ENCODE results near the gene MTFP1. TPM values are rescaled to one million over a fixed set of nuclear protein-coding genes. Genes with fewer than 3 reads are reported as not detected.
A peak's percentile ranks its signal among the peaks of the same experiment; 100 is the strongest.

MTFP1 gene
- total and polyA plus RNA-seq, 2 experiments from 2014 or later: 54.6 to 64.1 TPM

DNA sequence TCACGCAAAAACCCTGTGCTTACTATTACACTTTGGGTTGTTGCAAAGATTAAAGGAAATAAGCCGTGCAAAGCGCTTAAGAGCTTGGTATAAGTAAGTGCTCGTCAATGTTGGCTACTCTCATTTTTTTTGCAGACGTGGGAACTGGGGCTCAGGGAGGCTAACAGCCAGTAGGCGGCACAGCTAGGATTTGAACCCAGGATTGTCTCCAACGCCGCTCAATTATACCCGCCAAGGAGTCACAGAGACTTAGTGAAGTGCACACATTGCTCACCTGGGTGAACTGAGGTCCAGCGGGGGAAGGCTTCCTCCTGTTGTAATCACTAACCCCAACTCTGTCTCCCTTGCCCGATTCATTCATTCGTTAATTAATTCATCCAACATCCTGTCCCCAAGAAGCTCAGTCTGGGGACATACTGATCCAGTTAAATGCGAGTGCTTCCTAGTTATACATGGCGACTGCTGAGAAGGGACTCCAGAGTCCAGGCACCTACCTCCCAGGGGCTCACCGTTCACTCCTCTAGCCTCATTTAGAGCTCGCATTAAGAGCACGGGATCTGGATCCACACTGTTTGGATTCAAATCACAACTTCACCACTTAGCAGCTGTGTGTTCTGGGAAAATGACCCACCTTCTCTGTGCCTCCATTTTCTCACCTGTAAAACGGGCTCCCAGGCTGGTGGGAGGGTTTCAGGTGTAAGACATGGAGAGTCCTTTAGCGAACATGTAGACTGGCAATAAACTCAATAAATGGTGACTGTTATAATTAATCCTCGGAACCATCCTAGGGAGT is 838 bp upstream of the MTFP1 start:
- TF ChIP-seq, protein P1, sequence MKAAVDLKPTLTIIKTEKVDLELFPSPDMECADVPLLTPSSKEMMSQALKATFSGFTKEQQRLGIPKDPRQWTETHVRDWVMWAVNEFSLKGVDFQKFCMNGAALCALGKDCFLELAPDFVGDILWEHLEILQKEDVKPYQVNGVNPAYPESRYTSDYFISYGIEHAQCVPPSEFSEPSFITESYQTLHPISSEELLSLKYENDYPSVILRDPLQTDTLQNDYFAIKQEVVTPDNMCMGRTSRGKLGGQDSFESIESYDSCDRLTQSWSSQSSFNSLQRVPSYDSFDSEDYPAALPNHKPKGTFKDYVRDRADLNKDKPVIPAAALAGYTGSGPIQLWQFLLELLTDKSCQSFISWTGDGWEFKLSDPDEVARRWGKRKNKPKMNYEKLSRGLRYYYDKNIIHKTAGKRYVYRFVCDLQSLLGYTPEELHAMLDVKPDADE (IDR thresholded peaks at IDR 0.05): no peak
- TF ChIP-seq, protein P2, sequence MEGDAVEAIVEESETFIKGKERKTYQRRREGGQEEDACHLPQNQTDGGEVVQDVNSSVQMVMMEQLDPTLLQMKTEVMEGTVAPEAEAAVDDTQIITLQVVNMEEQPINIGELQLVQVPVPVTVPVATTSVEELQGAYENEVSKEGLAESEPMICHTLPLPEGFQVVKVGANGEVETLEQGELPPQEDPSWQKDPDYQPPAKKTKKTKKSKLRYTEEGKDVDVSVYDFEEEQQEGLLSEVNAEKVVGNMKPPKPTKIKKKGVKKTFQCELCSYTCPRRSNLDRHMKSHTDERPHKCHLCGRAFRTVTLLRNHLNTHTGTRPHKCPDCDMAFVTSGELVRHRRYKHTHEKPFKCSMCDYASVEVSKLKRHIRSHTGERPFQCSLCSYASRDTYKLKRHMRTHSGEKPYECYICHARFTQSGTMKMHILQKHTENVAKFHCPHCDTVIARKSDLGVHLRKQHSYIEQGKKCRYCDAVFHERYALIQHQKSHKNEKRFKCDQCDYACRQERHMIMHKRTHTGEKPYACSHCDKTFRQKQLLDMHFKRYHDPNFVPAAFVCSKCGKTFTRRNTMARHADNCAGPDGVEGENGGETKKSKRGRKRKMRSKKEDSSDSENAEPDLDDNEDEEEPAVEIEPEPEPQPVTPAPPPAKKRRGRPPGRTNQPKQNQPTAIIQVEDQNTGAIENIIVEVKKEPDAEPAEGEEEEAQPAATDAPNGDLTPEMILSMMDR (conservative IDR thresholded peaks at IDR 0.05; ENCODE audit: low read depth in 2 of 2): 0 out of 4 replicates have a peak, but pooled peaks of 1 of the 2 experiments have one; percentile 15
- H3K27me3 ChIP-seq (ENCODE audit: insufficient read depth): no peaks in the 10 kb centered on the region
- peak overlapping the region; percentile 85 for H3K4me2 ChIP-seq
- ATAC-seq (no peak), DNase-seq (ENCODE audit: low spot score) (peak; percentile 48)
- peak overlapping the region; percentile 75; the same call in 1 of the 2 replicates for H3K27ac Mint-ChIP-seq
- no peaks in the 10 kb centered on the region for H3K9me2 ChIP-seq (ENCODE audit: insufficient read depth)
- H3K4me1 ChIP-seq (ENCODE audit: insufficient read depth): peaks cover 13% of the 10 kb centered on the region
- peak overlapping the region; percentile 69 for H3K27ac ChIP-seq (ENCODE audit: low read depth)
- H3K27me3 Mint-ChIP-seq (ENCODE audit: insufficient read depth, low read depth, poor library complexity): peaks cover 22% of the 10 kb centered on the region
- H3K9me3 Mint-ChIP-seq: no peaks in the 10 kb centered on the region
- H3F3A ChIP-seq (replicated peaks; ENCODE audit: low read depth): peaks cover 20% of the 10 kb centered on the region
- peak overlapping the region; percentile 92 for H3K4me3 Mint-ChIP-seq
- H3K36me3 Mint-ChIP-seq (ENCODE audit: low read depth): peaks cover 24% of the 10 kb centered on the region
- no peaks in the 10 kb centered on the region for H4K20me1 ChIP-seq (replicated peaks; ENCODE audit: insufficient read depth)
- peaks cover 26% of the 10 kb centered on the region for H3K4me1 Mint-ChIP-seq
- H3K36me3 ChIP-seq (ENCODE audit: insufficient read depth): no peaks in the 10 kb centered on the region; the same call in 1 of the 2 replicates
- H2AFZ ChIP-seq: peak overlapping the region; percentile 44
- peaks cover 5% of the 10 kb centered on the region; the same call in 1 of the 2 replicates for H3K79me2 ChIP-seq (replicated peaks; ENCODE audit: insufficient read depth)
- peak overlapping the region; percentile 70 for H3K4me3 ChIP-seq

DNA sequence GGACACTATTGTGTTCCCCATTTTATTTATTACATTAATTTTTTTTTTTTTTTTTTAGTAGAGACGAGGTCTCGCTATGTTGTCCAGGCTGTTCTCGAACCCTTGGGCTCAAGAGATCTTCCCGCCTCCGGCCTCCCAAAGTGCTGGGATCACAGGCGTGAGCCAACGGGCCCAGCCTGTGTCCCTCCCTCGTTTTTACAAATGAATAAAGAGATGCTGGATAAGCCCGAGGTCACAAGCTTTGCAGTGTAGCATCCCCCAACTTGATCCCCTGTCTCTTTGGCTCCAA is 297 bp upstream of the MTFP1 start:
- no peaks in the 10 kb centered on the region for H3K27me3 ChIP-seq (ENCODE audit: insufficient read depth)
- Mint-ChIP-seq H3K4me3 (peak overlapping the region; percentile 91), H3K9me3 (no peaks in the 10 kb centered on the region), H3K36me3 (ENCODE audit: low read depth) (peaks cover 21% of the 10 kb centered on the region), H3K27me3 (ENCODE audit: insufficient read depth, low read depth, poor library complexity) (peaks cover 24% of the 10 kb centered on the region), H3K4me1 (peaks cover 31% of the 10 kb centered on the region), H3K27ac (peak overlapping the region; percentile 97)
- DNase-seq (ENCODE audit: low spot score) (no peak), ATAC-seq (no peak)
- H3K79me2 ChIP-seq (replicated peaks; ENCODE audit: insufficient read depth): peaks cover 5% of the 10 kb centered on the region; the same call in 1 of the 2 replicates
- H3K4me3 ChIP-seq: peak overlapping the region; percentile 70
- peak overlapping the region; percentile 47; the same call in 1 of the 2 replicates for H3K27ac ChIP-seq (ENCODE audit: low read depth)
- peaks cover 20% of the 10 kb centered on the region for H3F3A ChIP-seq (replicated peaks; ENCODE audit: low read depth)
- peak overlapping the region; percentile 85 for H3K4me2 ChIP-seq
- H4K20me1 ChIP-seq (replicated peaks; ENCODE audit: insufficient read depth): no peaks in the 10 kb centered on the region
- H3K36me3 ChIP-seq (ENCODE audit: insufficient read depth): no peaks in the 10 kb centered on the region; the same call in 1 of the 2 replicates
- peak overlapping the region; percentile 67 for H2AFZ ChIP-seq
- H3K4me1 ChIP-seq (ENCODE audit: insufficient read depth): peaks cover 13% of the 10 kb centered on the region
- H3K9me2 ChIP-seq (ENCODE audit: insufficient read depth): no peaks in the 10 kb centered on the region
- no peak for TF ChIP-seq STAT1 (IDR thresholded peaks at IDR 0.05; ENCODE audit: unreplicated experiment)
- TF ChIP-seq, protein P3, sequence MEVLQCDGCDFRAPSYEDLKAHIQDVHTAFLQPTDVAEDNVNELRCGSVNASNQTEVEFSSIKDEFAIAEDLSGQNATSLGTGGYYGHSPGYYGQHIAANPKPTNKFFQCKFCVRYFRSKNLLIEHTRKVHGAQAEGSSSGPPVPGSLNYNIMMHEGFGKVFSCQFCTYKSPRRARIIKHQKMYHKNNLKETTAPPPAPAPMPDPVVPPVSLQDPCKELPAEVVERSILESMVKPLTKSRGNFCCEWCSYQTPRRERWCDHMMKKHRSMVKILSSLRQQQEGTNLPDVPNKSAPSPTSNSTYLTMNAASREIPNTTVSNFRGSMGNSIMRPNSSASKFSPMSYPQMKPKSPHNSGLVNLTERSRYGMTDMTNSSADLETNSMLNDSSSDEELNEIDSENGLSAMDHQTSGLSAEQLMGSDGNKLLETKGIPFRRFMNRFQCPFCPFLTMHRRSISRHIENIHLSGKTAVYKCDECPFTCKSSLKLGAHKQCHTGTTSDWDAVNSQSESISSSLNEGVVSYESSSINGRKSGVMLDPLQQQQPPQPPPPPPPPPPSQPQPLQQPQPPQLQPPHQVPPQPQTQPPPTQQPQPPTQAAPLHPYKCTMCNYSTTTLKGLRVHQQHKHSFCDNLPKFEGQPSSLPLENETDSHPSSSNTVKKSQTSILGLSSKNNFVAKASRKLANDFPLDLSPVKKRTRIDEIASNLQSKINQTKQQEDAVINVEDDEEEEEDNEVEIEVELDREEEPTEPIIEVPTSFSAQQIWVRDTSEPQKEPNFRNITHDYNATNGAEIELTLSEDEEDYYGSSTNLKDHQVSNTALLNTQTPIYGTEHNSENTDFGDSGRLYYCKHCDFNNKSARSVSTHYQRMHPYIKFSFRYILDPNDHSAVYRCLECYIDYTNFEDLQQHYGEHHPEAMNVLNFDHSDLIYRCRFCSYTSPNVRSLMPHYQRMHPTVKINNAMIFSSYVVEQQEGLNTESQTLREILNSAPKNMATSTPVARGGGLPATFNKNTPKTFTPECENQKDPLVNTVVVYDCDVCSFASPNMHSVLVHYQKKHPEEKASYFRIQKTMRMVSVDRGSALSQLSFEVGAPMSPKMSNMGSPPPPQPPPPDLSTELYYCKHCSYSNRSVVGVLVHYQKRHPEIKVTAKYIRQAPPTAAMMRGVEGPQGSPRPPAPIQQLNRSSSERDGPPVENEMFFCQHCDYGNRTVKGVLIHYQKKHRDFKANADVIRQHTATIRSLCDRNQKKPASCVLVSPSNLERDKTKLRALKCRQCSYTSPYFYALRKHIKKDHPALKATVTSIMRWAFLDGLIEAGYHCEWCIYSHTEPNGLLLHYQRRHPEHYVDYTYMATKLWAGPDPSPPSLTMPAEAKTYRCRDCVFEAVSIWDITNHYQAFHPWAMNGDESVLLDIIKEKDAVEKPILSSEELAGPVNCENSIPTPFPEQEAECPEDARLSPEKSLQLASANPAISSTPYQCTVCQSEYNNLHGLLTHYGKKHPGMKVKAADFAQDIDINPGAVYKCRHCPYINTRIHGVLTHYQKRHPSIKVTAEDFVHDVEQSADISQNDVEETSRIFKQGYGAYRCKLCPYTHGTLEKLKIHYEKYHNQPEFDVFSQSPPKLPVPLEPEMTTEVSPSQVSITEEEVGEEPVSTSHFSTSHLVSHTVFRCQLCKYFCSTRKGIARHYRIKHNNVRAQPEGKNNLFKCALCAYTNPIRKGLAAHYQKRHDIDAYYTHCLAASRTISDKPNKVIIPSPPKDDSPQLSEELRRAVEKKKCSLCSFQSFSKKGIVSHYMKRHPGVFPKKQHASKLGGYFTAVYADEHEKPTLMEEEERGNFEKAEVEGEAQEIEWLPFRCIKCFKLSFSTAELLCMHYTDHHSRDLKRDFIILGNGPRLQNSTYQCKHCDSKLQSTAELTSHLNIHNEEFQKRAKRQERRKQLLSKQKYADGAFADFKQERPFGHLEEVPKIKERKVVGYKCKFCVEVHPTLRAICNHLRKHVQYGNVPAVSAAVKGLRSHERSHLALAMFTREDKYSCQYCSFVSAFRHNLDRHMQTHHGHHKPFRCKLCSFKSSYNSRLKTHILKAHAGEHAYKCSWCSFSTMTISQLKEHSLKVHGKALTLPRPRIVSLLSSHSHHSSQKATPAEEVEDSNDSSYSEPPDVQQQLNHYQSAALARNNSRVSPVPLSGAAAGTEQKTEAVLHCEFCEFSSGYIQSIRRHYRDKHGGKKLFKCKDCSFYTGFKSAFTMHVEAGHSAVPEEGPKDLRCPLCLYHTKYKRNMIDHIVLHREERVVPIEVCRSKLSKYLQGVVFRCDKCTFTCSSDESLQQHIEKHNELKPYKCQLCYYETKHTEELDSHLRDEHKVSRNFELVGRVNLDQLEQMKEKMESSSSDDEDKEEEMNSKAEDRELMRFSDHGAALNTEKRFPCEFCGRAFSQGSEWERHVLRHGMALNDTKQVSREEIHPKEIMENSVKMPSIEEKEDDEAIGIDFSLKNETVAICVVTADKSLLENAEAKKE (CRISPR knock-in tag; IDR thresholded peaks at IDR 0.05): no peak
- TF ChIP-seq ZNF114 (CRISPR knock-in tag; IDR thresholded peaks at IDR 0.05): no peak
- no peak for TF ChIP-seq CREB1 (CRISPR knock-in tag; IDR thresholded peaks at IDR 0.05; ENCODE audit: low read depth)
- TF ChIP-seq EZH2phosphoT487 (IDR thresholded peaks at IDR 0.05; ENCODE audit: unreplicated experiment): no peak
- TF ChIP-seq, protein P1 (IDR thresholded peaks at IDR 0.05): no peak
- no peak for TF ChIP-seq JUNB (IDR thresholded peaks at IDR 0.05; ENCODE audit: unreplicated experiment)

Data from GM23338 (cell line).